Loucy (cell line): ENCODE results near the gene SLC25A42.

Source experiments
- H2AFZ ChIP-seq: fragments of 200-600 bp; sonication (generic); 2 replicates; pipeline ENCODE4 v1.6.0; 2016; ENCODE audit warnings: antibody characterized with exemption, mild to moderate bottlenecking, low read length, moderate library complexity
- H3F3A ChIP-seq: fragments of 200-600 bp; 2 replicates; pipeline ENCODE4 v1.6.0; 2016; ENCODE audit warnings: antibody characterized with exemption, low read depth, mild to moderate bottlenecking
- H3K27me3 ChIP-seq: fragments of 200-600 bp; sonication (generic); 2 replicates; pipeline ENCODE4 v1.6.1; 2014; ENCODE audit warnings: low read length, mild to moderate bottlenecking; ENCODE audit not compliant: insufficient read depth, poor library complexity, severe bottlenecking
- H3K36me3 ChIP-seq: fragments of 200-600 bp; sonication (generic); 2 replicates; pipeline ENCODE4 v1.6.1; 2016; ENCODE audit warnings: low read length; ENCODE audit not compliant: insufficient read depth
- H3K4me1 ChIP-seq: fragments of 200-600 bp; sonication (generic); 2 replicates; pipeline ENCODE4 v1.5.1; 2014; ENCODE audit warnings: low read length, mild to moderate bottlenecking; ENCODE audit not compliant: insufficient read depth, poor library complexity, severe bottlenecking
- H3K4me2 ChIP-seq: fragments of 200-600 bp; sonication (generic); 2 replicates; pipeline ENCODE4 v1.6.0; 2014; ENCODE audit warnings: antibody characterized with exemption, low read length, low read depth, mild to moderate bottlenecking; ENCODE audit not compliant: poor library complexity, severe bottlenecking
- H3K4me3 ChIP-seq: fragments of 200-600 bp; sonication (generic); 2 replicates; pipeline ENCODE4 v1.5.1; 2014; ENCODE audit warnings: low read length, mild to moderate bottlenecking, mixed read lengths; ENCODE audit not compliant: poor library complexity, severe bottlenecking
- H3K79me2 ChIP-seq: fragments of 200-600 bp; sonication (generic); 2 replicates; pipeline ENCODE4 v1.6.1; 2014; ENCODE audit warnings: low read length; ENCODE audit not compliant: insufficient read depth
- H3K9ac ChIP-seq: fragments of 200-600 bp; sonication (generic); 2 replicates; pipeline ENCODE4 v1.6.0; 2014; ENCODE audit warnings: mild to moderate bottlenecking, low read depth, low read length, moderate library complexity; ENCODE audit not compliant: poor library complexity, severe bottlenecking
- H3K9me2 ChIP-seq: fragments of 200-600 bp; sonication (generic); replicated peaks from 2 replicates; pipeline ENCODE4 v1.6.1; 2016; ENCODE audit warnings: low read depth, low read length, mixed read lengths
- H3K9me3 ChIP-seq: fragments of 200-600 bp; sonication (generic); 2 replicates; pipeline ENCODE4 v1.6.1; 2014; ENCODE audit warnings: mild to moderate bottlenecking, antibody characterized with exemption, low read length, low read depth; ENCODE audit not compliant: insufficient read depth
- H4K20me1 ChIP-seq: fragments of 200-600 bp; sonication (generic); 2 replicates; pipeline ENCODE4 v1.6.0; 2014; ENCODE audit warnings: antibody characterized with exemption, low read length, mild to moderate bottlenecking; ENCODE audit not compliant: insufficient read depth, poor library complexity, severe bottlenecking
- CTCF ChIP-seq: fragments of 200-600 bp; sonication (generic); conservative IDR thresholded peaks from 2 replicates; pipeline ENCODE4 v1.5.1; 2014; ENCODE audit warnings: mild to moderate bottlenecking, antibody characterized with exemption, low read length
- EZH2phosphoT487 ChIP-seq: fragments of 200-600 bp; IDR thresholded peaks from 2 replicates; pipeline ENCODE4 v1.6.1; 2018; ENCODE audit warnings: antibody characterized with exemption, mild to moderate bottlenecking, moderate library complexity, borderline replicate concordance

SLC25A42 gene

GRCh38 chr19:19054939-19055440 lies 8.8 kb upstream of the SLC25A42 start:
- Histone ChIP-seq H3K4me2 (no peak overlapping the region), H3K9me2 (no peaks in the 10 kb centered on the region), H3K4me1 (peaks cover 2% of the 10 kb centered on the region), H3K27me3 (no peaks in the 10 kb centered on the region), H3K9me3 (no peaks in the 10 kb centered on the region), H3K36me3 (peaks cover 50% of the 10 kb centered on the region; the same call in 1 of the 2 replicates), H3K9ac (no peak overlapping the region), H4K20me1 (no peaks in the 10 kb centered on the region), H2AFZ (no peak overlapping the region), H3K4me3 (no peak overlapping the region), H3K79me2 (no peaks in the 10 kb centered on the region), H3F3A (no peaks in the 10 kb centered on the region)
- no peak for TF ChIP-seq CTCF
- no peak for TF ChIP-seq EZH2phosphoT487

DNA sequence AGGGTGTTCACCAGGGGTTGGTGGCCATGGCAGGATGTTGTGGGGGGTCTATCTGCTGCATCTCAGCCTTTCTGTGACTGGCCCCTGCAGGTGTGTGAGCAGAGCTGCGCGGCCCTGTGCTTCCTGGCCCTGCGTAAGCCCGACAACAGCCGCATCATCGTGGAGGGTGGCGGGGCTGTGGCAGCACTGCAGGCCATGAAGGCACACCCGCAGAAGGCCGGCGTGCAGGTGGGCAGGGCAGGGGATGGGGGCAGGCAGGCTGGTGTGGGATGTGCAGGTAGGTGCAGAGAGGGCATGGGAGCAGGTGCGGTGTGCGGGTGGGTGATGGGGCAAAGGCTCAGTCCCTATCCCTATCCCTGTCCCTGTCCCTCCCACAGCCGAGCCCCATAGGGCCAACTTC lies 8.1 kb upstream of the SLC25A42 start:
- no peak for TF ChIP-seq EZH2phosphoT487
- no peak for TF ChIP-seq CTCF
- Histone ChIP-seq H3K4me2 (no peak overlapping the region), H3K4me1 (peaks cover 6% of the 10 kb centered on the region), H3K9ac (no peak overlapping the region), H3K79me2 (no peaks in the 10 kb centered on the region), H3F3A (no peaks in the 10 kb centered on the region), H3K9me2 (no peaks in the 10 kb centered on the region), H3K27me3 (no peaks in the 10 kb centered on the region), H3K4me3 (no peak overlapping the region), H4K20me1 (no peaks in the 10 kb centered on the region), H2AFZ (no peak overlapping the region), H3K36me3 (peaks cover 50% of the 10 kb centered on the region; the same call in 1 of the 2 replicates), H3K9me3 (no peaks in the 10 kb centered on the region)

- no peak for TF ChIP-seq EZH2phosphoT487
- no peak for TF ChIP-seq CTCF
- H3K36me3 ChIP-seq: peaks cover 46% of the 10 kb centered on the region; the same call in 1 of the 2 replicates
- no peaks in the 10 kb centered on the region for H3K9me3 ChIP-seq
- H3K4me3 ChIP-seq: no peak overlapping the region
- no peaks in the 10 kb centered on the region for H3K79me2 ChIP-seq
- no peaks in the 10 kb centered on the region for H3K27me3 ChIP-seq
- H3K9me2 ChIP-seq: no peaks in the 10 kb centered on the region
- H4K20me1 ChIP-seq: no peaks in the 10 kb centered on the region
- H2AFZ ChIP-seq: no peak overlapping the region
- H3K4me2 ChIP-seq: no peak overlapping the region
- H3F3A ChIP-seq: no peaks in the 10 kb centered on the region
- no peak overlapping the region for H3K9ac ChIP-seq
- H3K4me1 ChIP-seq: peaks cover 10% of the 10 kb centered on the region
Observed at GRCh38 chr19:19056636-19057275, 7.0 kb upstream of the SLC25A42 start.
